Smooth muscle cell (in vitro differentiated cells): ENCODE results near the gene ATOX1. TPM values are rescaled to one million over a fixed set of nuclear protein-coding genes. Genes with fewer than 3 reads are reported as not detected.
A peak's percentile ranks its signal among the peaks of the same experiment; 100 is the strongest.

ENCODE experiments used
- DNase-seq: peaks from one replicate; lab custom pipeline; 2025; ENCODE audit not compliant: unreplicated experiment; lab: John Stamatoyannopoulos, UW
- H2AFZ ChIP-seq: fragments of 200-600 bp; sonication (generic); 2 replicates; pipeline ENCODE4 v1.6.0; 2016; ENCODE audit warnings: antibody characterized with exemption, low read depth, mild to moderate bottlenecking
- H3F3A ChIP-seq: fragments of 200-600 bp; sonication (generic); 2 replicates; pipeline ENCODE4 v1.6.0; 2017; ENCODE audit warnings: antibody characterized with exemption, low read depth
- H3K27ac ChIP-seq: fragments of 200-600 bp; sonication (generic); 2 replicates; pipeline ENCODE4 v1.5.1; 2016; ENCODE audit warnings: low read depth, mild to moderate bottlenecking
- H3K27me3 ChIP-seq: fragments of 200-600 bp; sonication (generic); 2 replicates; pipeline ENCODE4 v1.6.1; 2016; ENCODE audit warnings: low read depth, mild to moderate bottlenecking
- H3K36me3 ChIP-seq: fragments of 200-600 bp; sonication (generic); 2 replicates; pipeline ENCODE4 v1.5.1; 2016; ENCODE audit warnings: low read depth
- H3K4me1 ChIP-seq: fragments of 200-600 bp; sonication (generic); 2 replicates; pipeline ENCODE4 v1.5.1; 2016; ENCODE audit warnings: low read depth
- H3K4me2 ChIP-seq: fragments of 200-600 bp; sonication (generic); 2 replicates; pipeline ENCODE4 v1.6.0; 2016; ENCODE audit warnings: mild to moderate bottlenecking
- H3K4me3 ChIP-seq: fragments of 200-600 bp; sonication (generic); 2 replicates; pipeline ENCODE4 v1.5.1; 2016; ENCODE audit warnings: mild to moderate bottlenecking
- H3K79me2 ChIP-seq: fragments of 200-600 bp; sonication (generic); 2 replicates; pipeline ENCODE4 v1.6.0; 2016; ENCODE audit warnings: low read depth, mild to moderate bottlenecking
- H3K9ac ChIP-seq: fragments of 200-600 bp; sonication (generic); 2 replicates; pipeline ENCODE4 v1.6.0; 2016; ENCODE audit warnings: low read depth
- H3K9me3 ChIP-seq: fragments of 200-600 bp; sonication (generic); replicated peaks from 2 replicates; pipeline ENCODE4 v1.5.1; 2016; ENCODE audit warnings: low read depth
- H4K20me1 ChIP-seq: fragments of 200-600 bp; sonication (generic); 2 replicates; pipeline ENCODE4 v1.6.0; 2016; ENCODE audit warnings: low read depth
- WGBS: methylation state at CpG from one replicate; pipeline ENCODE4 v1.1.7; 2016; ENCODE audit warnings: low lambda C conversion rate; 5-methylcytosine and 5-hydroxymethylcytosine counted together
- polyA plus RNA-seq: library from polyadenylated mRNA; unstranded; fragments of >200 nt; fragmentation: Nextera tagmentation; extraction: Ambion mirVana; gene quantifications from 2 replicates; pipeline ENCODE4 v1.2.1, GENCODE V29; 2016
- total RNA-seq: library from RNA; depleted of rRNA; stranded (reverse); fragments of >200 nt; gene quantifications from 2 replicates; pipeline ENCODE4 v1.2.3, GENCODE V29; 2014
- TF ChIP-seq, protein P1 (sequence below): fragments of 200-600 bp; sonication (generic); IDR thresholded peaks from 2 replicates; pipeline ENCODE4 v1.5.1; 2017; ENCODE audit warnings: borderline replicate concordance, mild to moderate bottlenecking, antibody characterized with exemption; ENCODE audit not compliant: insufficient read depth, poor library complexity, severe bottlenecking

Gene ATOX1
- total and polyA plus RNA-seq, 2 experiments from 2014 or later: 73.3 to 315 TPM

DNA sequence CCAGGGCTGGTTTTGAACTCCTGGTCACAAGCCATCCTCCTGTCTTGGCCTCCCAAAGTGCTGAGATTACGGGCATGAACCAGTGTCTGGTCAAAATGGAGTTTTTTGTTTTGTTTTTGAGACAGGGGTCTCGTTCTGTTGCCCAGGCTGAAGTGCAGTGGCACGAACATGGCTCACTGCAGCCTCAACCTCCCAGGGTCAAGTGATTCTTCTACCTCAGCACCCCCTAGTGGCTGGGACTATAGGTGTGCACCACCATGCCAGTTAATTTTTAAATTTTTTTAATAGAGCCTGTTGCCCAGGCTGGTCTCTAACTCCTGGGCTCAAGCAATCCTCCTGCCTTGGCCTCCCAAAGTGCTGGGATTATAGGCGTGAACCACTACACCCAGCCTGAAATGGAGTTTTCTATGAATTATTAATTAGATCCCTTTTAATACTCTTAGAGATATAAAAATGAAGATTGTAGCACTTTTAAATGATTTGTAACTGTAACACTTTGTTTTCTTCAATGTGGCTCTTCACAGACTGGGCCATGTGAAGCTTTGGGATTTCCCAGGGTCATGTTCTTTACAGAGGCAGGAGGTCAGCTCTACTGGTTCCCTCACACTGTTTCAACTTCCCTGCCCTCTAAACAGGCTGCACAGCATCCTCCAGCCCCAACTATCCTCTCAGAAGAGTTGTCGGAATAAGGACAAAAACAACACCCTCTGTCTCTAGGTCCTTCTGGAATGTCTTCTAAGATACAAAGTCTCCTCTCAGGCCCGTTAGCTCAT lies 39.0 kb downstream of the ATOX1 start:
- WGBS: 85% methylated on average over 6 of the region's 6 CpGs
- Histone ChIP-seq H3K9me3 (no peaks in the 10 kb centered on the region), H3K4me1 (peaks cover 7% of the 10 kb centered on the region), H3K4me2 (peak overlapping the region; percentile 74), H3K79me2 (no peaks in the 10 kb centered on the region), H2AFZ (no peak overlapping the region), H3K36me3 (no peaks in the 10 kb centered on the region), H3K27me3 (no peaks in the 10 kb centered on the region), H3F3A (peaks cover 6% of the 10 kb centered on the region), H3K4me3 (no peak overlapping the region), H4K20me1 (no peaks in the 10 kb centered on the region), H3K27ac (peak overlapping the region; percentile 94), H3K9ac (peak overlapping the region; percentile 75)
- TF ChIP-seq, protein P1, sequence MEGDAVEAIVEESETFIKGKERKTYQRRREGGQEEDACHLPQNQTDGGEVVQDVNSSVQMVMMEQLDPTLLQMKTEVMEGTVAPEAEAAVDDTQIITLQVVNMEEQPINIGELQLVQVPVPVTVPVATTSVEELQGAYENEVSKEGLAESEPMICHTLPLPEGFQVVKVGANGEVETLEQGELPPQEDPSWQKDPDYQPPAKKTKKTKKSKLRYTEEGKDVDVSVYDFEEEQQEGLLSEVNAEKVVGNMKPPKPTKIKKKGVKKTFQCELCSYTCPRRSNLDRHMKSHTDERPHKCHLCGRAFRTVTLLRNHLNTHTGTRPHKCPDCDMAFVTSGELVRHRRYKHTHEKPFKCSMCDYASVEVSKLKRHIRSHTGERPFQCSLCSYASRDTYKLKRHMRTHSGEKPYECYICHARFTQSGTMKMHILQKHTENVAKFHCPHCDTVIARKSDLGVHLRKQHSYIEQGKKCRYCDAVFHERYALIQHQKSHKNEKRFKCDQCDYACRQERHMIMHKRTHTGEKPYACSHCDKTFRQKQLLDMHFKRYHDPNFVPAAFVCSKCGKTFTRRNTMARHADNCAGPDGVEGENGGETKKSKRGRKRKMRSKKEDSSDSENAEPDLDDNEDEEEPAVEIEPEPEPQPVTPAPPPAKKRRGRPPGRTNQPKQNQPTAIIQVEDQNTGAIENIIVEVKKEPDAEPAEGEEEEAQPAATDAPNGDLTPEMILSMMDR: peak; percentile 48
- DNase-seq: no peak

DNA sequence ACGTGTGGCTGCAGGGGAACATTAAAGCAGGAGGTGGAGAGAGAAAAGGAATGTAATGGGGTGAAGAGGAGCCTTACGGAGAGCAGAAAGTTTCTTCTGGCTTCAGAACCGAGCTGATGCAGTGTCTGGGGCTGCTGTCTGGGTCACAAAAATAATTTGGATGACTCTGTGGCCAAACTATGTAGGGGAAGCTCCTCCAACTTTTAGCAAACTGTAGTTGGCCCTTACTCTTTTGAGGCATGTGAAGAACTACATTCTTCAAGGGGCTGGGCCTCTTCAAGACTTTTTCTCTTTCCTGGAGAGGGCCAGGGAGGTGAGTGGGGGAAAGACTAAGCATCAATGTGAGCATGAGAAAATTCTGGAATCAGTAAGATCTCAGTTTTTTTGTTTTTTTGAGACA lies 39.8 kb downstream of the ATOX1 start:
- no peaks in the 10 kb centered on the region for H4K20me1 ChIP-seq
- 7% methylated on average over 3 of the region's 3 CpGs for WGBS
- peak overlapping the region; percentile 46 for H2AFZ ChIP-seq
- H3K27me3 ChIP-seq: no peaks in the 10 kb centered on the region
- no peak for DNase-seq
- peak overlapping the region; percentile 94 for H3K27ac ChIP-seq
- H3K9ac ChIP-seq: peak overlapping the region; percentile 75
- H3F3A ChIP-seq: peaks cover 6% of the 10 kb centered on the region
- H3K36me3 ChIP-seq: no peaks in the 10 kb centered on the region
- TF ChIP-seq, protein P1: no peak
- H3K9me3 ChIP-seq: no peaks in the 10 kb centered on the region
- peak overlapping the region; percentile 74 for H3K4me2 ChIP-seq
- H3K79me2 ChIP-seq: no peaks in the 10 kb centered on the region
- peaks cover 7% of the 10 kb centered on the region for H3K4me1 ChIP-seq
- no peak overlapping the region for H3K4me3 ChIP-seq

DNA sequence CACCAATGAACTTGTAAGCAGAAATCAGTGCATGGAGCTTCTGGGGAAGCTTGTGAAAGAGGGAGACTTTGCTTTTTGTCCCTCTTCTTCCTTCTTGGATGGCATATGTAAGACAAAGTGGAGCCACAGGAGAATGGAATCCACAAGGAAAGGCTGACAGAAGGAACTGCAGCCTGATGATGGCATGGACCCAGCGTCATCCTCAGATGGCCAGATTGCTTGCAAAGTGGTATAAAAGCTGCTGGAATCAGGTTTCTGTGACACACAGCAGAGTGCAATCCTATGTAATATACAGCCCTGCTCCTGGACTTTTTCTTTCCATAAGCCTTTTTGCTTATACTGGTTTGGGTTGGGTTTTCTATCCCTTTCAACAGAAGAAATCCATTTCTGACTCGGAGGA lies 40.3 kb downstream of the ATOX1 start:
- Histone ChIP-seq H3K4me3 (no peak overlapping the region), H3K27ac (peak overlapping the region; percentile 94), H3K9me3 (no peaks in the 10 kb centered on the region), H3K79me2 (no peaks in the 10 kb centered on the region), H4K20me1 (no peaks in the 10 kb centered on the region), H3K9ac (peak overlapping the region; percentile 75), H3K4me1 (peaks cover 7% of the 10 kb centered on the region), H3K36me3 (no peaks in the 10 kb centered on the region), H3K4me2 (peak overlapping the region; percentile 74), H3F3A (peaks cover 6% of the 10 kb centered on the region), H3K27me3 (no peaks in the 10 kb centered on the region), H2AFZ (peak overlapping the region; percentile 46)
- 29% methylated on average over 2 of the region's 2 CpGs for WGBS
- no peak for DNase-seq
- TF ChIP-seq, protein P1: no peak

DNA sequence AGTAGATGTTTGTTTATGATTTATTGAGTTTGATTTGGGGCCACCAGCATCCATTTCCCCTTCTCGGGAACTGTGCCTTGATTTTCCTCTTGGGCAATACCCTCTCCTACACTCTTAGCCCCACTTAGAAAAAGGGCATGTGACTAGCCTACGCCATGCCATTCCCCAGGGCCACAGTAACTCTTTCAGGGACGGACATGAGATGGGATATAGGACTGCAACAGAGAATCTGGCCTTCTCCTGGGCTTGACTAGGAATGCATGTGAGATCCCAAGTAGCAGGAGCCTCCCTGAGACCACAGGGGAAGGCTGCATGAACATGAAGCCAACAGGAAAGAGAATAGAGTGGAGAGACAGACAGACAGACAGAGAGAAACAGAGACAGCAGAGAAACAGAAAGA lies 41.0 kb downstream of the ATOX1 start:
- Histone ChIP-seq H3K4me1 (peaks cover 7% of the 10 kb centered on the region), H3K79me2 (no peaks in the 10 kb centered on the region), H2AFZ (peak overlapping the region; percentile 46), H4K20me1 (no peaks in the 10 kb centered on the region), H3K9ac (peak overlapping the region; percentile 75), H3K36me3 (no peaks in the 10 kb centered on the region), H3K4me3 (no peak overlapping the region), H3K27me3 (no peaks in the 10 kb centered on the region), H3K4me2 (no peak overlapping the region), H3K27ac (peak overlapping the region; percentile 94), H3F3A (peaks cover 6% of the 10 kb centered on the region), H3K9me3 (no peaks in the 10 kb centered on the region)
- DNase-seq: no peak
- TF ChIP-seq, protein P1: no peak
- WGBS: 49% methylated on average over 3 of the region's 3 CpGs
